Measurements from ENCODE around the gene MCM3.
A peak's percentile ranks its signal among the peaks of the same experiment; 100 is the strongest.

The MCM3 gene

DNA sequence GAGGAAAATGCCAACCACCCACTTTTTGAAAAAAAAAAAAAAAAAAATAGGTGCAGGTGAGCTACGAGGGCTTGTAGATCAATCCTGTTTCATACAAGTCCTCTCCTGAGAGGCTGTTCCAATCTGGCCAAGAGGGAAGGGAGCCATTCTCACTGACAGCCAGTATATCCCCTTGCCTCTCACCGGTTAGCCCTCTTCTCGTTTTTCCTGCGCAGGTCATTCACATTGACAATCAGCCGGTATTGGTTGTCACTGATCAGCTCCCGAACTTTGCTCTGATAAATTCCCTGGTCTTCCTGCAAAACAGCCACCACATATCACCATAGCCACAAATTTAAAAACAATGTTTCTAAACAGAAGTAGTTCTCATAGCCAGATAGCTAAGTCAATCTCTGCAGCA, 1.4 kb downstream of the MCM3 start:
- peaks cover 65% of the 10 kb centered on the region for H3K79me2 ChIP-seq (ENCODE audit: control insufficient read depth, low read length)
- peaks cover 14% of the 10 kb centered on the region; the same call in 1 of the 2 replicates for H4K20me1 ChIP-seq (ENCODE audit: control insufficient read depth, insufficient read depth, low read depth, low read length)
- no peaks in the 10 kb centered on the region for H3K9me3 ChIP-seq (ENCODE audit: control insufficient read depth, insufficient read depth, low read length)
- H3K27me3 ChIP-seq (ENCODE audit: control insufficient read depth, low read length), result no peaks in the 10 kb centered on the region
- peak overlapping the region; percentile 96 for H3K4me3 ChIP-seq (ENCODE audit: low read length)
- peak overlapping the region; percentile 71 for H3K4me2 ChIP-seq (ENCODE audit: low read length)
- peaks cover 11% of the 10 kb centered on the region for H3F3A ChIP-seq (ENCODE audit: control insufficient read depth, insufficient read depth)
- peaks cover 55% of the 10 kb centered on the region for H3K4me1 ChIP-seq (ENCODE audit: control insufficient read depth, low read length)
- no peaks in the 10 kb centered on the region for H3K9me2 ChIP-seq (replicated peaks; ENCODE audit: control insufficient read depth, low read length)
- TF ChIP-seq CTCF (IDR thresholded peaks at IDR 0.05; ENCODE audit: low read depth, low read length, poor library complexity, severe bottlenecking) (no peak), EZH2phosphoT487 (IDR thresholded peaks at IDR 0.05; ENCODE audit: borderline replicate concordance, low read length) (no peak)
- H3K36me3 ChIP-seq (ENCODE audit: control insufficient read depth, low read length), result peaks cover 64% of the 10 kb centered on the region
- no peak overlapping the region for H3K27ac ChIP-seq (ENCODE audit: low read depth, low read length)

- Histone ChIP-seq H3K79me2 (ENCODE audit: control insufficient read depth, low read length) (peaks cover 77% of the 10 kb centered on the region), H3K36me3 (ENCODE audit: control insufficient read depth, low read length) (peaks cover 98% of the 10 kb centered on the region), H4K20me1 (ENCODE audit: control insufficient read depth, insufficient read depth, low read depth, low read length) (peaks cover 13% of the 10 kb centered on the region), H3F3A (ENCODE audit: control insufficient read depth, insufficient read depth) (peaks cover 7% of the 10 kb centered on the region), H3K9me2 (replicated peaks; ENCODE audit: control insufficient read depth, low read length) (no peaks in the 10 kb centered on the region), H3K4me2 (ENCODE audit: low read length) (no peak overlapping the region), H3K9me3 (ENCODE audit: control insufficient read depth, insufficient read depth, low read length) (no peaks in the 10 kb centered on the region), H3K27me3 (ENCODE audit: control insufficient read depth, low read length) (no peaks in the 10 kb centered on the region), H3K27ac (ENCODE audit: low read depth, low read length) (no peak overlapping the region), H3K4me3 (ENCODE audit: low read length) (no peak overlapping the region), H3K4me1 (ENCODE audit: control insufficient read depth, low read length) (peaks cover 10% of the 10 kb centered on the region; the same call in 1 of the 2 replicates)
- TF ChIP-seq EZH2phosphoT487 (IDR thresholded peaks at IDR 0.05; ENCODE audit: borderline replicate concordance, low read length) (no peak), CTCF (IDR thresholded peaks at IDR 0.05; ENCODE audit: low read depth, low read length, poor library complexity, severe bottlenecking) (no peak)
These were observed 8.4 kb downstream of the MCM3 start for GRCh38 chr6:52276130-52276529.

DNA sequence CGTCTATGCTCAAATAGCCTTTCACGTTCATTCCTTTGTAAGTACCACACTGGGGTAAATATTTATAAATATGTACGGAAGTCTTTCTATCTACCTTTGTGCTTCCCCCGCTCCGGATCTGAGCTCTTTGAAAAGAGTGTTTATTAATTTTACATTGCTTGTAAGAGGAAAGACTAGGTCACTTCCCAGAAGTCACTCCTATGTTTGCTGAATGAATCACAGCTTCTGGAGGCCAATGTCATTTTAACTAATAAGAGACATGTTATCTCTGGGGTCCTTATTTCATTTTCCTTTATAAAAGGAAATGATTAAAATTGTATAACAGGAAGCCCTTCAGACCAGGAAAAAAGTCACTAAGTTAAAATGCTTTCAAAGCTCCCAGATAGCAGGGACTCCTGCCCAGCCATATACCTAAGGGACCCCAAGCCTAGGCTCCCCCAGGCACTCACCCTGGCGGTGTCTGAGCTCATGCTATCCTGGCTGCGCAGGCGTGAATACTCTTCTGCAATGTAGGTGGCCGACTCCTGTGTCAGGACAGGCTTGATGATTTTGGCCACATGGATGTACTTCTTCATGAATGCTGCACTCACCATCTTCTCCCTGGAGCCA, 12.6 kb downstream of the MCM3 start:
- Histone ChIP-seq H3F3A (ENCODE audit: control insufficient read depth, insufficient read depth) (peaks cover 25% of the 10 kb centered on the region; the same call in 1 of the 2 replicates), H3K9me2 (replicated peaks; ENCODE audit: control insufficient read depth, low read length) (no peaks in the 10 kb centered on the region), H3K27me3 (ENCODE audit: control insufficient read depth, low read length) (no peaks in the 10 kb centered on the region), H3K4me1 (ENCODE audit: control insufficient read depth, low read length) (no peaks in the 10 kb centered on the region), H3K27ac (ENCODE audit: low read depth, low read length) (no peak overlapping the region), H3K9me3 (ENCODE audit: control insufficient read depth, insufficient read depth, low read length) (no peaks in the 10 kb centered on the region), H3K79me2 (ENCODE audit: control insufficient read depth, low read length) (peaks cover 38% of the 10 kb centered on the region), H3K4me3 (ENCODE audit: low read length) (no peak overlapping the region), H4K20me1 (ENCODE audit: control insufficient read depth, insufficient read depth, low read depth, low read length) (peaks cover 13% of the 10 kb centered on the region; the same call in 1 of the 2 replicates), H3K36me3 (ENCODE audit: control insufficient read depth, low read length) (peaks cover 97% of the 10 kb centered on the region), H3K4me2 (ENCODE audit: low read length) (no peak overlapping the region)
- TF ChIP-seq EZH2phosphoT487 (IDR thresholded peaks at IDR 0.05; ENCODE audit: borderline replicate concordance, low read length), result no peak
- TF ChIP-seq CTCF (IDR thresholded peaks at IDR 0.05; ENCODE audit: low read depth, low read length, poor library complexity, severe bottlenecking), result no peak

All from DOHH2 (cell line).